GM19452 (cell line): ENCODE data around the gene SEPTIN14.
"Not testable (repeated sequence)": the region's sequence is repeated elsewhere in the genome, so short reads cannot be mapped to it uniquely, and the experiment has no call there.

Experiments used
- ATAC-seq: cut with Tn5 transposase; IDR thresholded peaks from one replicate; pipeline ENCODE4 v1.9.1; 2021; ENCODE audit not compliant: unreplicated experiment

SEPTIN14 gene

DNA sequence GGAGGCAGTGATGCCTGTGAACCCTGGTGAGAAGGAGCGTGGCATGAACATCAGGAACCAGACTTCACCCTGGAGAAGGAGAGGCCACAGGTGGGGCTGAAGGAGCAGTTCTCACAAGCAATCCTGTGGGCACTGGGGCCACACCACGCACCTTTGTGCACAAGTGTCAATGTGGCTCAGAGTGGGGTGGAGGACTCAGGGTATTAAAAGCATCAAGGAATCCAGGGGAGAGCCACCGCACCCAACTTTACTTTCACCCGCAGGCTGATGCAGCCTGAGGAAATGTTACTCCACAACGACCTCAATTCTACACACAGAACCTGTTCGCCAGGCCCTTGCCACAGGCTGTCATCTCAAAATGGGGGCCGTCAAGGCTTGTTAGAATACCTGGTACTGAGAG is 77.1 kb downstream of the SEPTIN14 start:
- ATAC-seq = not testable (repeated sequence)

- ATAC-seq = no peak
Observed at GRCh38 chr7:55784151-55784550, 78.4 kb downstream of the SEPTIN14 start.

DNA sequence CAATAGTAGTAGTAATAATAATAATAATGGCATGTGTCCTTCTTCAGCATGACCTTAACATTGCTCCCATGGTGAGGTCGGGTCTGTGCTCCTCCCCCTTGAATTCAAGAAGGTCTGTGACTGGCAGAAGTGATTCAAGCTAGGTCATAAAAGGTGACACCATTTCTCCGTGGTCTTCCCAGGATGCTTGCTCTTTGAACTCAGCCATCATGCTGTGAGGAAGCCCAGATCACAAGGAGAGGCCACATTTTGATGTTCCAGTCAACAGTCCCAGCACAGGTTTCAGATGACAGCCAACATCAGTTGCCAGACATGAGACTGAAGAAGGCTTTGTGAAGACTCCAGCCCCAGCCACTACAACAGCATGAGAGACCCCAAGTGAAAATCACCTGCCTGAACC is 83.9 kb downstream of the SEPTIN14 start:
- ATAC-seq = no peak

DNA sequence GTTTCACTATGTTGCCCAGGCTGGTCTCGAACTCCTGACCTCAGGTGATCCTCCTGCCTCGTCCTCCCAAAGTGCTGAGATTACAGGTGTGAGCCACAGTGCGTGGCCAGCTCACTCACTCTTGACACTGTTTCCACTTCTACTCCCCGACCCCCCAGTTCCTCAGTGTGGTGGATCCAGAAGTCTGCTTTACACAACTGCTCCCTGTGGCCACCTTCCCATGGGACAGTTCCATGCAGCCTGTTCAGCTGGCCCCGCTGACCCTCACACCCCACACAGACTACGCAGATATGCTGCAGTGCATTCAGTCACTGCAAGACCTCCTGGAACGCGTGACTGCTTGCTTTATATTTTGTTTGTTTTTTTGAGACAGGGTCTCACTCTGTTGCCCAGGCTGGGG is 86.4 kb downstream of the SEPTIN14 start:
- ATAC-seq = no peak

DNA sequence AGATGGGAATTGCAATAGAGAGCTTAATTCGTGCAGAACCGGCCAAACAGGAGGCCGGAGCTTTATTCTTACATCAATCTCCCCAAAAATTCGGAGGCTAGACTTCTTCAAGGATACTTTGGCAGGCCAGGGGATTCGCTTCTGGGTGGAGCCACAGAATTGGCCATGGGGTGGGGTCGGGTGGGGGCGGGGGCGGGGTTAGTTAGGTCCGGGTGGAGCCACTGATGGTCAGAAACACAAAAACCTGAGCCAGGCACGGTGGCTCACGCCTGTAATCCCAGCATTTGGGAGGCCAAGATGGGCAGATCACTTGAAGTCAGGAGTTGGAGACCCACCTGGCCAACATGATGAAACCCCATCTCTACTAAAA is 87.5 kb downstream of the SEPTIN14 start:
- no peak for ATAC-seq

DNA sequence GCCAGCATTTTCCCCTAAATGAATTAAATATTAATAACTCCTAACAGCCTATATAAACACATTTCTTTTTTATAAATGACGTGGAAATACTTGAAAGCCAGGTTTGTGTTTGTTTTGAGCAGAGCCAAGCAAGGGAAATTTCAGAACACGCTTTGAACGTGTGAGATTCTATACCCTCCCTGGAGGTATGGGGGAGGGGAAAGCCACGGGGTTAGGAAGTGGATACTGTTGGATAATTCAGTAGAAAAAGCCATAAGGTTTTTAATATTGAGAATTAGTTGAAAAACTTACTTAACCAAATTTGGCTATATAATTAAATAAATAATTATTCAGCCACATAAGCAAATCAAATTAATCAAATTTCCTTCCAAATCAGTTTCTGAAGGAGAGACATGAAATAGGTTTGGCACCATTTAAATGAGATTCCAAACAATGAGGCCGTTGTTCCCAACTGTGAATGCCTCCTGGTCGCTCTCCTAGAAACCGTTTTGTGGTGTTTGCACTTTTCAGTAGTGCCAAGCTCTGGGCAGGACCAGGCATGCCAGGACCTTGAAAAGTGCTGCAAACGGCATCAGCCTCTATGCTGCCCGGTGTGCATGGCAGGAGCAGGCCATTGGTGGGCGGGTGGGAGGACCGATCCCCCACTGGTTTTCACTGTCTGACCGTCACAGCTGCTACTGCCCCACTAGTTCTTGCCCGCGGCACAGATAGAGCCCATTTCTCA is 88.1 kb downstream of the SEPTIN14 start:
- no peak for ATAC-seq

DNA sequence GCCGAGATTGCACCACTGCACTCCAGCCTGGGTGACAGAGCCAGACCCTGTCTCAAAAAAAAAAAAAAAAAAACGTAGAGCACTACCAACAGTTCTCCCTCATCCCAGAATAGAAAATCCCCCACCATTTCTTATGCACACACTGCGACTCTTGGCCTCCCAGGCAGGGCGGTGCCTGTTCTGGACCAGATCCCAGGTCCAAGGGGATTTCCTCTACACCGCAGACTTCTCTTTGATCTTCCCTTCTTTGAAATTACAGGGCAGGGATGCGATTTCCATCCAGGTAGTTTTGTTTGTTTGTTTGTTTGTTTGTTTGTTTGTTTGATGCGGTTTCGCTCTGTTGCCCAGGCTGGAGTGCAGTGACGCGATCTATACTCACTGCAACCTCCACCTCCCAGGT is 91.8 kb downstream of the SEPTIN14 start:
- ATAC-seq = no peak

DNA sequence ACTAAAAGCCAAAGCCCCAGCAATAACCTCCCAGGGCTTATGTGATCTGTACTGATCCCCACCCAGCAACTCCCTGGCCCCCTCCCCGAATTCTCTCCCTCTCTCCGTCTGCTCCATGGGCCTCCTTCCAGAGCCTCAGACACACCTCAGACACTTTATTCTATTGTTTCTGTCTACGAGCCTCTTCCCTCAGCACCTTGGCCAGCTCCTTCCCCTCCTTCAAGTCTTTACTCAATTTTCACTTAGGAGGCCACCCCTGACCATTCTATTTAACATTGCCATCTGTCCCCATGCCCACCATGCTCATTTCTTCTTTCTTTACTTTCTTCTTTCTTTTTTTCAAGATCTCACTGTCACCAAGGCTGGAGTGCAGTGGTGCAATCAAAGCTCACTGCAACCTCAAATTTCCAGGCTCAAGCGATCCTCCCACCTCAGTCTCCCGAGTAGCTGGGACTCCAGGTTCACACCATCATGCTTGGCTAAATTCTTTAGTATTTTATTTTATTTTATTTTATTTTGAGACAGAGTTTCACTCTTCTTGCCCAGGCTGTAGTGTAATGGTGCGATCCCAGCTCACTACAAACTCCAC is 109.2 kb downstream of the SEPTIN14 start:
- not testable (repeated sequence) for ATAC-seq

GRCh38 chr7:55744706-55745105 is 117.8 kb downstream of the SEPTIN14 start:
- not testable (repeated sequence) for ATAC-seq
